HG03520 (cell line): ENCODE results near the gene SMAD5.

Source experiments
- ATAC-seq: cut with Tn5 transposase; IDR thresholded peaks from one replicate; pipeline ENCODE4 v1.9.1; 2021; ENCODE audit warnings: mild to moderate bottlenecking, moderate library complexity; ENCODE audit not compliant: unreplicated experiment

The SMAD5 gene

GRCh38 chr5:136194576-136194975 is 61.9 kb downstream of the SMAD5 start:
- ATAC-seq, result no peak

GRCh38 chr5:136195971-136196820 is 63.6 kb downstream of the SMAD5 start:
- no peak for ATAC-seq

- no peak for ATAC-seq
Measured at GRCh38 chr5:136197462-136198142, 65.0 kb downstream of the SMAD5 start.

GRCh38 chr5:136198453-136198852 is 65.8 kb downstream of the SMAD5 start:
- no peak for ATAC-seq

DNA sequence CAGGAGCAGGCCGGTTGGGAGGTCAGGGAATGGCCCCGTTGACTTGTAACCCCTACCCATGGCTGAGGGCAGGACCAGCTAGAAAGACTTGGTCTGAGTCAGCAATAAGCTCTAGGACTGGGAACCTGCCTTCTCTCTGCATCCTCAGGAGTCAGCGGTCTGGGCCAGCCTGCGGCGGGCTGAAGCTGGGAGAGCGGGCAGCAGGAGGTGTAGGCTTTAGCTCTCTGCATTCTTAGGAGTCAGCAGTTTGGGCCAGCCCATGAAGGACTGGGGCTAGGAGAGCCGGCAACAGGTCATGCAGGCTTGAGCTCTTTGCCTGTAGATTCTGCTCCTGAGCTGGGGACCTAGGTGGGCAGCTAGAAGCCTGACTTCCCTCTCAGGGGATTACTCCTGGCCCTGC is 66.8 kb downstream of the SMAD5 start:
- ATAC-seq, result no peak

DNA sequence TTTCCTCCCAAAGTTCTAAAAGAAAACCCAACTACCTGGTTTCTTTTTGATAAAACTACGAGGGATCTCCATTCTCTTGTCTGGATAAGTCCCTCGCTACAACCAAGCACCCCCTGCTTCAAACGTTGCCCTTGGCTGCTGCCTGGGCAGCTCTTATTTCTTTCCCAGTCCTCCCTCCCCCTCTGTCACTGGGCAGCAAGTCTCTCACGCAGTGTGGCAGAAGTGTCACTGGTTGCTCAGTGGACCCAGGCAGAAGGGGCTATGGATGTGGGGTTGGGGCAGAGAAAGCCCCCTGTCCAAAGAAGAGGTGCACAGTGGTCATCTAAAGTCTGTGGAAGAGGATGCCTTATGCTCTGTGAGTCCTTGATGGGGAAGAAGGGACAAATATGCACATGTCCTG is 67.5 kb downstream of the SMAD5 start:
- ATAC-seq, result no peak

GRCh38 chr5:136200761-136201160 is 68.1 kb downstream of the SMAD5 start:
- ATAC-seq, result no peak

- ATAC-seq, result no peak
Measured at GRCh38 chr5:136201870-136202269, 69.2 kb downstream of the SMAD5 start.

DNA sequence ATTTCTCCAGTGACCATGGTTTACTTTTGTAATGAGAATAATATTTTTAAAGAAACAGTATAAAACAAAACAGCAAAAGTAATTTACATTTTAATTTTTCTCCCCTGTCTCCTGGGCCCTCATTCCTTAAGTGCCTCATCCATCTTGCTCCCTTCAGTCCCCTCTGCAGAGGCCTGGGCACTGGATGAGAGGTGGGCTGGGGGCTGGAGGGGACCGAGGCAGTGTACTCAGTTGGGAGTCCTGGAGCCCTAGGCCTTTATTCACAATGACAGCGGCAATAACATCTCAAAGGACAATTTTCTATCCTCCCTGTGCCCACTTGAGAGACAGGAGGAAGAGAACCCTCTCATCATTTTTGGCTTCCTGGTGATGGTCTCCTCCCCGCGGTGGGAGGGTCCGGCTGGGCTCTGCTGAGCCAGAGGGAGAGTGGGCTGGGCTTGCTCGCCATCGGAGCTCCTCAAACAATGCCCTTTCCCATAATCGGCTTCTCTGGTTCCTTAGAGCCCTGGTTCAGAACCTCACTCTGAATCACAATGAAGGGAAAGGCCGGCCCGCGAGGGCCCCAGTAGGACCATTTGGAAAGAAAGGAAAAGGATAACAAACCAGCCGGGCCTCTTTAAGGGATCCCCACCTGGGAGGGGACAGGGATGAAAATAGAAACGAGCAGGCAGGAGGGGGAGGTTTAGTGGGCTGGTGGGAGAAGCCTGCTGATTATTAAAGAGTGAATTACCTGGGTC is 70.0 kb downstream of the SMAD5 start:
- no peak for ATAC-seq

DNA sequence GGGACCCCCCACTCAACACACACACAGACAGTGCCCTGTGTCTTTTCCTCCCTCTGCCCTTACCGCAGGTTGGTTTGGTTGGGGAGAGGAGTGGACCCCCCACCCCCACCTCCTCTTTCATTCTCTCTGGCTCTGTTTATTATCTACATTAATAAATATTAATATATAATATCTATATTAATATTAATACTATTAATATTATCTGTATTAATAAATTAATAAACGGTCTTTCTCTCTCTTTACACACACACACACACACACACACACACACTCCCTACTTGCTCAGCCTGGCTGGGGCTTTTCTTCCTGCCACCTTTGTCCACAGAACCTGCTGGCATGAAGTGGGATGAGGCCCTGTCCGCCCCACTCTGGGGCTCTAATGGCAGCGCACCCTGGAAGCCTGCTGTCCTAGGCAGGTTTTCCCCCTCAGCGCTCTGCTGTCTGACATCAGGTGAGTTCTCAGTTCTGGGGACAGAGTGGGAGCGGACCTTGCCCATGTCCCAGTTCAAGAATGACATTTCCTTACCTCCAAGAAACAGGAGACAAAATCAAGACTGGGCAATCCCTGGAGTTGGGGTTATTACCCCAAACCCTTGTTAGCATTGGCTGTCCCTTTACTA is 70.8 kb downstream of the SMAD5 start:
- ATAC-seq, result no peak

GRCh38 chr5:136205061-136205702 is 72.5 kb downstream of the SMAD5 start:
- no peak for ATAC-seq

- no peak for ATAC-seq
Measured at GRCh38 chr5:136205941-136206340, 73.3 kb downstream of the SMAD5 start.

GRCh38 chr5:136206361-136206760 is 73.7 kb downstream of the SMAD5 start:
- no peak for ATAC-seq

DNA sequence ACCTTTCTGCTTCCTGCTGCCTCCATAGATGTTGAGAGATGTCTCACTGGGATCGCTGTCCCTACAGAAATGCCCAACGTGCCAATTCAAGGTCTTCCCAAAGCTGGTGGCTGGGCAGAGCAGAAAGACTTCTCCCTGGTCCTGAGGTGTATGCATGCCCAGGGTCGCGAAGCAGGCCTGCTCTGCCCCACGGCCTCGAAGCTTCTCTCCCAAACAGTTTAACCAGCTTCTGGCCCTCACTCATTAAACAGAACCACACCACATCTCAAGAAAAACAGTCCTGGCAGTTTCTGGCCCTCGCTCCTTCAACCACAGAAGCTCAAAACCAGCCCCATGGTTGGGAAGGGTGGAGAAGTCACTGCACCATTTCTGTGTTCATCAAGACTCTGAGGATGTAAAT is 75.0 kb downstream of the SMAD5 start:
- no peak for ATAC-seq

- ATAC-seq, result no peak
Measured at GRCh38 chr5:136208916-136209315, 76.3 kb downstream of the SMAD5 start.

- no peak for ATAC-seq
Measured at GRCh38 chr5:136209346-136209910, 76.8 kb downstream of the SMAD5 start.

- ATAC-seq, result no peak
Measured at GRCh38 chr5:136210259-136210658, 77.6 kb downstream of the SMAD5 start.

- no peak for ATAC-seq
Measured at GRCh38 chr5:136211282-136212040, 78.8 kb downstream of the SMAD5 start.

DNA sequence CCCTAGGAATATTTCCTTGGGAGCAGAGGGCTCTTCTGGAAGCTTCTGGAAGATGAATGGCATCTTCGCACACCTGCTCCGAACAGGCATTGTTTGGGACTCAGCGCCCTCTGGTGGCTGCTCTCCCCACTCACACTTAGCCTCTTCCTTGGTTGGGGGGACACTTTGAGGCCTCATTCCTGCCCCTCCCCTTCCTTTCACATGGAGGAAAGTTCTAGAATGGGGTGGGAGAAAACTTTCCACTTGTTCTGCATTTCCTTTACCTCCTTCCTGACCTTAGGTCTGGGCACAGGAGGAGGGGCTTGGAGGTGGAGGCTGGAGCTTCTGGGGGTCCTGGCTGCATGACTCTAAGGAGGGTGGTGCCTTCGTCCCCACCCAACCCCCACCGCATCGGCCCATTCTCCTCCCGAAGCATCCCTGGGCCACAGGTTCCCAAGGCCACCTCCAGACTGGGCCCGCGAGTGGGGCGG is 79.6 kb downstream of the SMAD5 start:
- no peak for ATAC-seq
